Activated CD4-positive, CD25-positive, alpha-beta regulatory T cell treated with anti-CD3 and anti-CD28 coated beads, Interleukin-2, amount 50 U/mL, for 24 hours (primary cell): ENCODE results near the gene STX1B.
"Not testable (repeated sequence)": the region's sequence is repeated elsewhere in the genome, so short reads cannot be mapped to it uniquely, and the experiment has no call there.

Experiments used
- ATAC-seq, 2 donors: fragments of 150-1000 bp; cut with Tn5 transposase; one replicate each; pipeline ENCODE4 v1.10.0; 2021; ENCODE audit warnings: mild to moderate bottlenecking in 1 of 2, moderate library complexity in 1 of 2

STX1B gene

DNA sequence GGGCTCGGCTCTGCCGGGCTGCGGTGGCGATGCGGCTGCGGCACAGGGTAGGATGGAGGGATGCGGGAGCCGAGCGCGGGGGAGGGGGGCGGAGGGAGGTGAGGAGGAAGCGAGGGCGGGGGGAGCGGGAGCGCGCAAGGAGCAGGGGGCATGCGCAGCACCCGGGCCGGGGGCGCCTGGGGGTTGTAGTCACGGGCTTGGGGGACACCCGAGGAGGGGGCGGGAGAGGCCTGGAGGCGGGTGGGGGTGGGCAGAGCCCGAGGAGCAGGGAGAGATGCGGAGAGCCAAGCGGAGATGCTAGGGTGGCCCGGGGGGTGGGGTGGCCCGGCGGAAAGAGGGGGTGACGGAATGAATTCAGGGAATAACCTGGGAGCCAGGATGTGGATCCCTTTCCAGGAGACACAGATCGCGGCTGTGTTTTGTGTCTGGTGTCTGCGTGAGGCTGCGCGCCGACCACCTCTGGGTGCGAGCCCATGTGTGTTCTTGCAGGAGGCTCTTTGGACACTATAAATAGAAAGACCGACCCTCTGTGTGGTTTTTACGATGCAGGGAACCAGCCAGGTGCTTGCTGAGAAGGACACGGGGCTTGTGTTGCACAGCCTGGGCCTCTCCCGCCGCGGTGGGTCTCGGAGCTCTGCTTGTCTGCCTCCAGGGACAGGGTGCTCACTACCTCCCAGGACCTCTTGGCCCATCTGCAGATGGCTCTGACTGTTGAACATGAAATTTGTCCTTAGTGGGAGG is at the start of gene STX1B:
STX1B (minus strand) TSS at position 54 of the 741 bp plus-strand sequence. CDS start 242 bp downstream, outside the sequence.
- ATAC-seq: peak; percentile 30 to 32

DNA sequence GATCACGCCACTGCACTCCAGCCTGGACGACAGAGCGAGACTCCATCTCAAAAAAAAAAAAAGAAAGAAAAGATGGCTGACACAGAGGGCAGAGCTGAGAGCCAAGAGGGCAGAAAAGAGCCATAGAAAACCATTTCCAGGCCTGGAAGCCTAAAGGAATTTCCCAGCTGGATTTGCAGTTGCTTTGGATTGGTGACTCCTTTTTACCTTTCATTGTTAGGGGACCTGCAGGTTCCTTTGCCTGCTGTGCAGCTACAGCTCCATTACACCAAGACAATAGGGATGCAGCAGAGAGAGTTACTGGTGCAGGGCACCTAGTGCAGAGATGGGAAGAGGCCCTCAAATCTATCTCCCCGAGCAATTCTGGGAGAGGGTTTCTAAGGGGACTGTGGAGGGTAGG is 45.2 kb upstream of the STX1B start:
- no peak for ATAC-seq

DNA sequence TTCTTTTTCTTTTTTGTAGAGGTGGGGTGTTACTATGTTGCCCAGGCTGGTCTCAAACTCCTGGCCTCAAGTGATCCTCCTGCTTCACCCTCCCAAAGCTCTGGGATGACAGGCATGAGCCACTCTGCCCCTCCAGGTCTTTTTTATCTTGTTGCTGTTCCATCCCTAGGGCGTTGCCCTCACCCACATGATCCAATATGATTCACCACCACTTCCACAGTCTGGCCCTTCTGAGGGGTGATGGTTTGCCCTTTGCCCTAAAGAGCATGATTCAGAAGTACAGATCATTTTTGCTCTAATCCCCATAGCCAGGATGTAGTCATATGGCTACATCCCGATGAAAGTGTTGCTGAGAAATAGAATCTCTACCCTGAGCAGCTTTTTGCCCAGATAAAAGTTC is 41.7 kb upstream of the STX1B start:
- peak in 1 of 2 donors; percentile 38 for ATAC-seq

DNA sequence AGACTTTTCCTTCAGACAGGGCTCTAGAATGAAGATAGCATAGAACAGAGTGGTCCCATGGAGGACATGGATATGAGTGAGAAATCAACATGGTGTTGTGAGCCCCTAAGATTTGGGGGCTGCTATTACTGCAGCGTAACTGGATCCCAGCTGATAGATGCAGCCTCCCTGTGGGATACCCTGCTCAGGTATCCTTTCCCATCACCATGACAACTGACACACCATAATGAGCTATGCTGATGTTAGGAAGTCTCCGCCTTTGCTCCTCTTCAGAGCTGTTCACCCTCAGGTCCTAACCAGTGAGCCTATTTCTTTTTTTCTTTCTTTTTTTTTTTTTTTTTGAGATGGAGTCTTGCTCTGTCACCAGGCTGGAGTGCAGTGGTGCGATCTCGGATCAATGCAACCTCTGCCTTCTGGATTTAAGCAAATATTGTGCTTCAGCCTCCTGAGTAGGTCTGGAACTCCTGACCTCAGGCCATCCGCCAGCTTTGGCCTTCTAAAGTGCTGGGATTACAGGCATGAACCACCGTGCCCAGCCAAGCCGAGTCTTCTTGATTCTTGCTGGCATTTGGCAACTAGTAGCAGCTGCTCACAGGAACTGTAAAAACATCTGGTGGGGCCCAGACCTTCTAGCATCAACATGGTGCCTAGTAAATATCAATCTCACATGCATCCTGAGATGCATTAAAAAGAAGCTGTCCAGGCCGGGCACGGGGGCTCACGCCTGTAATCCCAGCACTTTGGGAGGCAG is 40.0 kb upstream of the STX1B start:
- ATAC-seq: no peak

DNA sequence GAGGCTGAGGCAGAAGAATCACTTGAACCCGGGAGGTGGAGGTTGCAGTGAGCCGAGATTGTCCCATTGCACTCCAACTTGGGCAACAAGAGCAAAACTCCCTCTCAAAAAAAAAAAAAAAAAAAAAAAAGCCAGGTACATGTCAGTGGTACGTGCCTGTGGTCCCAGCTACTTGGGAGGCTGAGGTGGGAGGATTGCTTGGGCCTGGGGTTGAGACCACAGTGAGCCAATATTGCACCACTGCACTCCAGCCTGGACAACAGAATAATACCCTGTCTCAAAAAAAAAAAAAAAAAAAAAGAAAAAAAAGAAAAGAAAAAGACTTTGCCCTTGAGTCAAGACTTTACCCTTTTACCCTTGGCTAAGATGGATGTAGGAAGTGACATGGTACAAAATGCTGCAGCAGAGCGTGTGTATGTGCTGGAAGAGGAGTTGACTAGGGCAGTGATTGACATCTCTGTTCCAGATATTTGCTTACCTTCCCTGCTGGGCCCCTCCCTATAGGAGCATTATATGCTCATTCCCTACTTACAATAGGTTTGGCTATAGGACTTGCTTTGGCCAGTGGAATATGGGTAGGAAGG is 33.6 kb upstream of the STX1B start:
- no peak for ATAC-seq

DNA sequence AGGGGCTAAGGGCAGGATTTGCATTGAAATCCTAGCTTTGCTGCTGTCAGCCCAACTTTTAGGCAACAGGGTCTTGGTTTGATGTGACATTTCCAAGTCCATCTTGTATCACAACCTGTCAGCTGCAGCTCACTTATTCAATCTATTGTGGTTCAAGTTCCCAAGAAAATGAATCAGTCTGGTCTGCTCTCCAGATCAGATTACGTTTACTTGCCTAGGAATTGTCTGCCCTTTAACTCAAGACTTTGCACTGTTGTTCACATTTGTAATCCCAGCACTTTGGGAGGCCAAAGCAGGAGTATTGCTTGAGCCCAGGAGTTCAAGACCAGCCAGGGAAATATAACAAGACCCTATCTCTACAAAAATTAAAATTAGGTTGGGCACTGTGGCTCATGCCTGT is 32.9 kb upstream of the STX1B start:
- ATAC-seq: no peak

DNA sequence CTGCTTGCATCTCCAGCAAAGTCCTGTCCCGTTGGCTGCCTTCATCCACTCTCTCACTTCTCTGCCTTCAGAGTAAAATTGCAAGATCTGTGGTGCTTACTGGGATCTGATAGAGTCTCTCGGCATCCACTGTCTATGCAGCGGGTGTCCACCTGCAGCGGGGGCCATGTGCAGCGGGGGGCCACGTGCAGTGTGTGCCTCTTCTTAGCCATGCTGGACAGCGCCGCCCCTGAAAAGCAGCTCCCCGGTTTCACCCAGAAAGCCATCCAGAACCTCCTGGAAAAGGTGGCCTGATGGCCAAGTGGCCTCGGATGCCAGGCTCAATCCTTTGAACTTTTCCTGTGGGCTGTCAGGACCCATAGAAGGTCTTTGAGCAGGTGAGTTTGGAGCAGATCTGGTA is 32.4 kb upstream of the STX1B start:
- ATAC-seq: no peak

DNA sequence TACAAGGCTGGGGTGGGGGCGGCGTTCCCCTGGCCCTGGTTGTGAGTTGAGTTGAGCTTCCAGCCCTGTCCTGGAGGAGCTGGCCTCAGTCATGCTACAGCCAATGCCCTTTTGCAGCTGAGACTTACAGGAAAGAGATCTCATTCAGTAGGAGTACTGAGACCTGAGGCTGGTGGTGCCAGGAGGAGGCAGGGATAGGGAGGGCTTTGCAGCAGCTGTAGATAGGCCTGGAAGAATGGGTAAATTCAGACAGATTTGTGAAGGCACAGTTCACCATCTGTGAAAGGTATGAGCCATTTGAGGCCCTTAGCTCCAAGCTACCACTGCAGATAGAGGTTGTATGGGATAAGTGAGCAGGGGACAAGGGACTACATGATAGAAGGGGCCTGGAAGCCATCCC is 28.6 kb upstream of the STX1B start:
- no peak for ATAC-seq

DNA sequence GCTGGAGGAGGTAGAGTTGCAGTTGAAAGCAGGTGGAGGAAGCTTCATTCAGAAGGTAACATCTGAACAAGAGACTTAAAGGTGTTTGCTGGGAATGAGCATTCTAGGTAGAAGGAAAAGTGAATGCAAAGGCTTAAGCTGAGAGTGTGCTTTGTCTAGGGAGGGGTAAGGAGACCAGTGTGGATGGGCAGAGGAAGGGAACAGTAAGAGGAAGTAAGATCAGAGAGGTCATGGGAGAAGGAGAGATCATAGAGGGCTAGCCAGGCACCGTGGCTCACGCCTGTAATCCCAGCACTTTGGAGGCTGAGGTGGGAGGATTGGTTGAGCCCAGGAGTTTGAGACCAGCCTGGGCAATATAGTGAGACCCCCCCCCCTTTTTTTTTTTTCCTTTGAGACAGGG is 26.3 kb upstream of the STX1B start:
- ATAC-seq: no peak

DNA sequence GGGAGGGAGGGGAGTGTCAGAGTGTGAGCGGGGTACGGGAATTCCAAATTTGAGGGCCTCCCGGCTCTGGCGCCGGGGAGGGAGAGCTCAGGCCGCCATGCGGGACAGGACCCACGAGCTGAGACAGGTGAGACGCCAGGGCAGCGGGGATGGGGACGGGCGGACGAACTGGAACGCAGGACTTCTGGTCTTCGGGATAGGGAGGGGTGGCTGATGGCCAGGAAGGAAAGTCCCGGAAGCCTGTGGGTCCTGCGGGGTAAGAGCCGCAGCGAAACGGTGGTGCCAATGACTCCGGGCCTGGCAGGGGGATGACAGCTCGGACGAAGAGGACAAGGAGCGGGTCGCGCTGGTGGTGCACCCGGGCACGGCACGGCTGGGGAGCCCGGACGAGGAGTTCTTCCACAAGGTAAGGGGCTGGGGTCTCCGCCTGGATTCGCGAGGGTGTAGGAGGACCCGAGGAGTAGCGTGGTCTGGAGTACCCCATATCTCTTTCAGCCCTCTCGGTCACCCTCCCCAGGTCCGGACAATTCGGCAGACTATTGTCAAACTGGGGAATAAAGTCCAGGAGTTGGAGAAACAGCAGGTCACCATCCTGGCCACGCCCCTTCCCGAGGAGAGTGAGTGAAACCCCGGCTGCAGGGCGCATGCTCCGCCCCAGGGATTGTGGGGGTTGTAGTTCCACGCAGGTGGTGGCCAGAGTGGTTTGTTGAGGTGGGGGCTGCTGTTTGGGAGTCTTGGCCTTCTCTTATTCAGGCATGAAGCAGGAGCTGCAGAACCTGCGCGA is 23.5 kb upstream of the STX1B start:
- peak; percentile 46 to 55 for ATAC-seq

DNA sequence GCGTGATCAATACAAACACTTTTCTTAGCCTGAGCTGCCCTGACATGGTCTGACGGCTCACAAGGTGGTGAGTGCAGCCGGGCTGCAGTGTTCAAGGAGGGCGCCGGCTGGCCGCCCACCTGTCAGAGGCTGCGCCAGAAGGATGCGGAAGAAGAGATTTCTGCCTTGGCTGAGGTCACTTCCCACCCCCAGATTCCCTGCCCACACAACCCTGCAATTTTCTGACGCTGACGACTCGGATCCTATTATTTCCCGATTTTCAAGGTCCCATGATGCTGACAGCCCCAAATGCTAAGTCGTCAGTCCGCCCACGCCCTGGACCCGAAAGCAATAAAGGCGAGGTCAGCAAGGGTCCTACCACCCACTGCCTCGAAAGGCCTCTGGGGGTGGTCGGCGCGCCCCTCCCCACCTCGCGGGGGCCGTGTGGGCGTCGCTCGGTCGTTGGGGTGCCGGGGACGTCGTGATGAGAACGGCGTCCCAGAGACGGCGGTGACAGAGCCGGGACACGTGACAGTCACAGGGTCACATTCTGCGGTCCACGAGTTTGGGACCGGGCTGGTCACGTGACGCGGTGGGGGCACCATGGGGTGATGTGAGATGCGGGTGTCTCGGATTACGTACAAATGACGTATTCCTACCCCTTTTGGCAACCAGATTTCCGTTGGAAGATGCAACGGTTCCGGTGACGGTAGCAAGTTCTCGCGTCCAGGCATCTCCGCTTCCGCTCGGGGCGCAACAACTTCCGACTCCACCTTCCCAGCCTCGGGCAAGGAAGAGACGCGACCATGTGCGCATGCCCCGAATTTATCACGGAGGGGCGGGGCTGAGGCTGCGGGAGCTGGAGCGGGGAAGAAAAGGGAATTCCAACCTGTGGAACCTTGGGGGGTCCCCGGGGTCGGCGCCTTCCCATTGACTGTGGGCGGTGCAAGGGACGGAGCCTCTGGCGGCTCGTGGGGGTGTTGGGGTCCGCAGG is 22.6 kb upstream of the STX1B start, which contains the start of gene STX4:
STX4 (plus strand) TSS at position 823 of the 973 bp plus-strand sequence. CDS start 248 bp downstream, outside the sequence.
- peak; percentile 83 for ATAC-seq

DNA sequence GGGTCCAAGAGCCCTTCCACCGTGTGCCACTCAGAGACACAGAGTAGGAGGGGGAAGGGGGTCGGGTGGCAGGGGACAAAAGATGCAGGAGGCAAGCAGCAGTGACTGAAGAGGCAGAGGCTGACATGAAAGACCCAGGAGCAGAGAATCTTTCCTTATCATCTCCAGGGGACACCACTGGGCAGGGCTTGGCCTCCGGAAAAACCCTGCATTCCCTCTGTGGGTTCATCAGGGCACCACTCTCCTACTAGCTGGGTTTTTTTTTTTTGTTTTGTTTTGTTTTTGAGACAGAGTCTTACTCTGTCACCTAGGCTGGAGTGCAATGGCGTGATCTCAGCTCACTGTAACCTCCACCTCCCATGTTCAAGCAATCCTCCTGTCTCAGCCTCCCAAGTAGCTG is 20.8 kb upstream of the STX1B start:
- ATAC-seq: no peak

DNA sequence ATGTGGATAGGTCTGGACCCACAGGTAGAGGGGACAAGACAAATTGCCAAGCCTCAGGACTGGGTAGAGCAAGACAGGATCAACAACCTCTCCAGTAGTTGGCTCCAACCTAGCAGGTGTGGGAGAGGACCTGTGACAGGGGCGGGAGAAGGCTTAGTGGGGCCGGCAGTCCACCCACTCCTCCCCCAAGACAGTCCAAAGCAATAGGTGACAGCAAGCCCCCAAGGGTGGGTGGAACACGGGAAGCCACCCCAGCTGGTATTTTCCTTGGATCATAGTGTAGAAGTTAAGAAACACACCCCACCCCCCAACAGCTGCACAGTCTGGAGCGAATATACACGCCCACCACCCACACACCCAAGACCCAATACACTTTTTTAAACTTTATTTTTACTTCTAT is 18.8 kb upstream of the STX1B start:
- no peak for ATAC-seq

DNA sequence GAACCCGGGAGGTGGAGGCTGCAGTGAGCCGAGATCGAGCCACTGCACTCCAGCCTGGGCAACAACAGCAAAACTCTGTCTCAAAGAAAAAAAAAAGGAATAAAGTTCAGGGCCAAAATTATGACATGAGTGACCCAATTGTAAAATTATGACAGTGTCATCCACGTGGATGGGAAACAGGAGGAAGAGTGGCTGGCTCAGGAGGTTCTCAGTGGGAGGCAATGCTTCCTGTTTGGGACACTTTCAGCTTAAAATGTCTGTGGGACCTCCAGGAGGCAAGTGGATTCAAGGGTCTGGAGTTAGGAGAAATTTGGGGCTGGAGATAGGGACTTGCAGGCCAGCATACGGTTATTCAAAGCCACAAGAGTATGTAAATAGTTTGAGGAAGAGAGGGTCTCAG is 14.9 kb upstream of the STX1B start:
- ATAC-seq: no peak

DNA sequence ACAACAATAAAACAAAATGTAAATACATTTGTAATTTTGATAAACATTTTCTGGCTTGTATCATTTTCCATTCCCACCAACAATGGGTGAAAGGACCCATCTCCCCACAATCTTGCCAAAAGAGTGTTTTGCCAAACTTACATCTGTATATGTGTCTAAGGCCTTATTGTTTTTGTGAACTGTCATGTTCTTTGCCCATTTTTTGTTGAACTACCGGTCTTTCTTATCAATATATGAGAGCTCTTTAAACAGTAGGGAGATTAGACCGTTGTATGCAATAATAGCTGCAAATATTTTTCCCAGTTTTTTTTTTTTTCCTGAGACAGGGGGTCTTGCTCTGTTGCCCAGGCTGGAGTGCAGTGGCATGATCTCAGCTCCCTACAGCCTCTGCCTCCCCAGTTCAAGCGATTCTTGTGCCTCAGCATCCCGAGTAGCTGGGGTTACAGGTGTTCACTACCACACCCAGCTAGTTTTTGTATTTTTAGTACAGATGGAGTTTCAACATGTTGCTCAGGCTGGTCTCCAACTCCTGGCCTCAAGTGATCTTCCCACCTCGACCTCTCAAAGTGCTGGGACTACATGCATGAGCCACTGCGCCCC is 13.3 kb upstream of the STX1B start:
- ATAC-seq: no peak

DNA sequence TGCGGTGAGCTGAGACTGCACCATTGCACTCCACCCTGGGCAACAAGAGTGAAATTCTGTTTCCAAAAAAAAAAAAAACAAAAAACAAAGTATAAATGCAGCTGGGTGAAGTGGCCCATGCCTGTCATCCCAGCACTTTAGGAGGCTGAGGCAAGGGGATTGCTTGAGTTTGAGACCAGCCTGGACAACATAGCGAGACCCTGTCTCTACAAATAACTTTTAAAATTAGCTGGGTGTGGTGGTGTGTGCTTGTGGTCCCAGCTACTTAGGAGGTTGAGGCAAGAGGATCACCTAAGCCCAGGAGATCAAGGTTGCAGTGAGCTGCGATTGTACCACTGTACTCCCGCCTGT is 12.8 kb upstream of the STX1B start:
- no peak for ATAC-seq

DNA sequence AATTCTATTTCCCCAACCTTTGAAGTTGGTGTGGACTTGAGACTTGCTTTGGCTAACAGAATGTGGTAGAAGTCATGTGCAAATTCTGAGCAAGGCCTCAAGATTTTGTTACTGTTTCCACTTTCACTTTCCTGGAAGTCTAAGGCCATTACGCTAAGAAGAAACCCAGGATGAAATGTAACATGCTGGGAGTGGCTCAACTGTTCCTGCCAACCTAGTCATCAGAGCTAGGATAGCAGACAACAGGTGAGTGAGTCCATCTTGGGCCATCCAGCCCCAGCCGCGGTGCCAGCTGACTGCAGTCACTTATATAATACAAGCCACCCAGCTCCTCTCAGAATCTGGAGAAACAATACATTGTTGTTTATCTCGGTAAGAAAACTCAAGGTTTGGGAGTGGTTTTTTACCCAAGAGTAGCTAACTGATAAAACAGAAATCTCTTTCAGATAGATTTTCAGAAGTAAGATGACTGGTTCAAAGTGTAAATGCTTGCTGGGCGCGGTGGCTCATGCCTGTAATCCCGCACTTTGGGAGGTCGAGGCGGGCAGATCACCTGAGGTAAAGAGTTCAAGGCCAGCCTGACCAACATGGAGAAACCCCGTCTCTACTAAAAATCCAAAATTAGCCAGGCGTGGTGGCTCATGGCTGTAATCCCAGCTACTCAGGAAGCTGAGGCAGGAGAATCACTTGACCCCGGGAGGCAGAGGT is 12.3 kb upstream of the STX1B start:
- ATAC-seq: no peak

DNA sequence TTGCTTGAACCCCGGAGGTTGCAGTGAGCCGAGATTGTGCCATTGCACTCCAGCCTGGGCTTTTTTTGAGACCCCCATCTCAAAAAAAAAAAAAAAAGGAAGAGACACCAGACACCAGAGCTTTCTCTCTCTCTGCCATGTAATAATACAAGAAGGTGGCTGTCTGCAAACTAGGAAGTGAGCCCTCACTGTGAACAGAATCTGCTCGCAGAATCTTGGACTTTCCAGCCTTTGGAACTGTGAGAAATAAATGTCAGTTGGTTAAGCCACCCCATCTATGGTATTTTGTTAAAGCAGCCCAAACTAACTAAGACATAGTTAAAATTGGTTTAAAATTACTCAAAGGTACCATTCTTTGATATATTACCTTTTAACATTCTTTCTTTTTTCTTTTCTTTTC is 10.1 kb upstream of the STX1B start:
- no peak for ATAC-seq

DNA sequence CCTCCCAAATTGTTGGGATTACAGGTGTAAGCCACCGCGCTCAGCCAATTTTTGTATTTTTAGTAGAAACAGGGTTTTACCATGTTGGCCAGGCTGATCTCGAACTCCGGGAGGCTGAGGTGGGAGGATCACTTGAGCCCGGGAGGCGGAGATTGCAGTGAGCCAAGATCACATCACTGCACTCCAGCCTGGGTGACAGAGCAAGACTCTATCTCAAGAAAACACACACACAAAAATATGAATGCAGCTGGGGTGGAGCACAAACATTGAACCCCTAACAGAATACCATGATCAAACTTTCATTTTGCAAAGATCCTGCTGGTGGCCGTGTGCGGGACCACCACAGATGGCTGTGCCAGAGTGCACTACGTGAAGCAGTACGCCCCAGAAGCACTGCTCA is 7.3 kb upstream of the STX1B start:
- not testable (repeated sequence) for ATAC-seq

DNA sequence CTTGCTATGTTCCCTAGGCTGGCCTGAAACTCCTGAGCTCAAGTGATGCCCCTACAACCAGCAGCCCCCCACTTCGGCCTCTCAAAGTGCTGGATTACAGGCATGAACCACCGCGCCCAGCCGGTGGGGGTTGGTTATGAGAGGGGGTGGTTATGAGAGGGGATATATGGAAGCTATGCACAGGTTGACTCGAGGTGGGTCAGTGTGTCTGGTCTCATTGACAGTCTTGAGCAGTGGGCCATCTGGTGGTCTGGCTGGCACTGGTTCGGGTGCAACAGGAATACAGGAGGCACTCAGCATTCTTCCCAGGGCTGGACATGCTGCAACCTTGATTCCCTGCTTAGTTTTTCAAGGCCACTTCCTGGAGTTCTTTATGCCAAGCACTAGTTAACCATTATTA is 5.6 kb upstream of the STX1B start:
- ATAC-seq: no peak

DNA sequence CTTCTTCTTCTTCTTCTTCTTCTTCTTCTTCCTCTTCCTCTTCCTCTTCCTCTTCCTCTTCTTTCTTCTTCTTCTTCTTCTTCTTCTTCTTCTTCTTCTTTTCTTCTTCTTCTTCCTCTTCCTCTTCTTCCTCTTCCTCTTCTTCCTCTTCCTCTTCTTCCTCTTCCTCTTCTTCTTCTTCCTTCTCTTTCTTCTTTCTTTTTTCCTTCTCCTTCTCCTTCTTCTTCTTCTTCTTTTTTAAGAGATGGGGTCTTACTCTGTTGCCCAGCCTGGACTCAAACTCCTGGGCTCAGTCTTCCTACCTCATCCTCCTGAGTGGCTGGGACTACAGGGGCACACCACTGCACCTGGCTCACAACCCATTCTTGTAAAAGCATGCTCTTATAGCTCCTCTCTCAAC is 2.9 kb upstream of the STX1B start:
- ATAC-seq: not testable (repeated sequence)
